Activated T-cell treated with anti-CD3 and anti-CD28 coated beads, Interleukin-2, amount 50 U/mL, for 24 hours (primary cell): Measurements from ENCODE around the gene OR2F2.

Experiments
- DNase-seq: peaks from one replicate; pipeline ENCODE4 v3.0.0-alpha.2; 2020
- H3K27ac Mint-ChIP-seq: 2 replicates; pipeline ENCODE4 v1.8.0; 2020; ENCODE audit warnings: mild to moderate bottlenecking, mixed read lengths
- H3K27me3 Mint-ChIP-seq: 2 replicates; pipeline ENCODE4 v1.8.0; 2020; ENCODE audit warnings: mixed read lengths
- H3K36me3 Mint-ChIP-seq: 2 replicates; pipeline ENCODE4 v1.8.0; 2020; ENCODE audit warnings: low read depth, mixed read lengths
- H3K4me1 Mint-ChIP-seq: 2 replicates; pipeline ENCODE4 v1.8.0; 2020; ENCODE audit warnings: low read depth, mixed read lengths
- H3K4me3 Mint-ChIP-seq: 2 replicates; pipeline ENCODE4 v1.8.0; 2020; ENCODE audit warnings: mild to moderate bottlenecking, moderate library complexity, mixed read lengths
- H3K9me3 Mint-ChIP-seq: 2 replicates; pipeline ENCODE4 v1.8.0; 2020; ENCODE audit warnings: mixed read lengths

The OR2F2 gene, protein sequence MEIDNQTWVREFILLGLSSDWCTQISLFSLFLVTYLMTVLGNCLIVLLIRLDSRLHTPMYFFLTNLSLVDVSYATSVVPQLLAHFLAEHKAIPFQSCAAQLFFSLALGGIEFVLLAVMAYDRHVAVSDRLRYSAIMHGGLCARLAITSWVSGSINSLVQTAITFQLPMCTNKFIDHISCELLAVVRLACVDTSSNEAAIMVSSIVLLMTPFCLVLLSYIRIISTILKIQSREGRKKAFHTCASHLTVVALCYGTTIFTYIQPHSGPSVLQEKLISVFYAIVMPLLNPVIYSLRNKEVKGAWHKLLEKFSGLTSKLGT

DNA sequence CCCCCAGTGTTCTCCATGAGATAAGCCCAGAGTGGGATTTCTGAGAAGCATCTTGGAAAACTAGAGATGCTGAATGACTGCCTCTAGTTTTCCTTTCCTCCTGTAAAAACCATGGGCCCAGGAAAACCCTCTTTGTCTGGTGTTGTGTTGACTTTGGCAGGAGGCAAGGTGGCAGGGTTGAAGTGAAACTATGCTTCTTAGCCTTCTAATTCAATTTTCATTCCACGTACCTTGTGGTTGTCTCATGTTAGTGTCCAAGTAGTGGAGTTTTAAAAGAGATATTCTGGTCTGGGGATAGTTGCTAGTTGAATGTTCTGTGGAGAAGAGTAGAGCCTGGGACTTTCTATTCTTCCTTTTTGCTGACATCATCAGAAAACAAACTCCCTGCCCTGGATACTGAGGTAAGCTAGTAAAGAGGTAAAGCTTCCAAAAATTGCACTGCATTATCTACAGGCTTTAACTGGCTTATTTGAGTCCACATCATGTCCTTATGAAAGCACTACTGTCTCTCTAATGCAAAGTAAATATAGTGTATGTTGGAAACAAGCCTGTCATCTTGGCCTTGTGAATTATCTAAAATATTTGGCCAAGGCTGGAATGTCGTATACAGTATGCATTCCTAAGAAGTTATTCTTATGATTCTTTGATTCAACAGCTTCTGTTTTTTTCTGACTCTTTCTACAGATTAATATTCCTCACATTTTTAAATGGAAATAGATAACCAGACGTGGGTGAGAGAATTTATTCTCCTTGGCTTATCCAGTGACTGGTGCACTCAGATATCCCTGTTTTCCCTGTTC, at the start of gene OR2F2:
TSS of gene OR2F2 (plus strand) at position 708 of the 800 bp plus-strand sequence. CDS start at position 708, 0 bp downstream.
- no peaks in the 10 kb centered on the region for H3K9me3 Mint-ChIP-seq
- DNase-seq, result no peak
- no peak within 1 kb of the TSS for H3K27ac Mint-ChIP-seq
- no peaks in the 10 kb centered on the region for H3K36me3 Mint-ChIP-seq
- H3K27me3 Mint-ChIP-seq, result peaks cover 25% of the 10 kb centered on the region
- H3K4me1 Mint-ChIP-seq, result peaks cover 4% of the 10 kb centered on the region
- H3K4me3 Mint-ChIP-seq, result no peak within 1 kb of the TSS

GRCh38 chr7:143885951-143886350, 49.1 kb upstream of the OR2F2 start:
- no peaks in the 10 kb centered on the region for H3K9me3 Mint-ChIP-seq
- no peak for DNase-seq
- peaks cover 74% of the 10 kb centered on the region for H3K27me3 Mint-ChIP-seq
- H3K4me3 Mint-ChIP-seq, result no peak overlapping the region
- H3K27ac Mint-ChIP-seq, result no peak overlapping the region
- peaks cover 20% of the 10 kb centered on the region for H3K36me3 Mint-ChIP-seq
- H3K4me1 Mint-ChIP-seq, result peaks cover 20% of the 10 kb centered on the region

- no peaks in the 10 kb centered on the region for H3K9me3 Mint-ChIP-seq
- peaks cover 20% of the 10 kb centered on the region for H3K4me1 Mint-ChIP-seq
- no peak overlapping the region for H3K27ac Mint-ChIP-seq
- peaks cover 23% of the 10 kb centered on the region for H3K36me3 Mint-ChIP-seq
- H3K27me3 Mint-ChIP-seq, result peaks cover 68% of the 10 kb centered on the region
- H3K4me3 Mint-ChIP-seq, result no peak overlapping the region
- DNase-seq, result no peak
Observed at GRCh38 chr7:143886826-143887477, 48.1 kb upstream of the OR2F2 start.

DNA sequence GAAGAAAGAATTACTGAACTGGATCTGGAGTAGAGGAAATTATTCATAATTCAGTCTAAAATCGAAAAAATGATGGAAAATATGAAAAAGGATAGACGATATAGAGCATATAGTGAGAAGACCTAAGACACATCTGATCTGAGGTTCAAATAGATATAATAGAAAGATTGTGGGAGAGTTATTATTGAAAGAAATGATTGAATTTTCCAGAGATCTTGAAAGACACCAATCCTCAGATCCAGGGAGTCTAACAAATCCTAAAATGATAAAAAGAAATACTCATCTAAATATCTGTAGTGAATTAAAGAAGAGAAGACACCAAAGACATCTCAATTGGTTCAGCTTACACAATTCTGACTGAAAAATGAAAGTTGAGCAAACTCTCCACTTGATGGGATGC, 46.0 kb upstream of the OR2F2 start:
- Mint-ChIP-seq H3K27me3 (peaks cover 51% of the 10 kb centered on the region), H3K27ac (no peak overlapping the region), H3K4me1 (peaks cover 14% of the 10 kb centered on the region), H3K9me3 (no peaks in the 10 kb centered on the region), H3K36me3 (peaks cover 29% of the 10 kb centered on the region), H3K4me3 (no peak overlapping the region)
- no peak for DNase-seq

- H3K9me3 Mint-ChIP-seq, result no peaks in the 10 kb centered on the region
Observed at GRCh38 chr7:143890558-143890957, 44.5 kb upstream of the OR2F2 start.

GRCh38 chr7:143891457-143891856, 43.6 kb upstream of the OR2F2 start:
- Mint-ChIP-seq H3K27me3 (peaks cover 34% of the 10 kb centered on the region), H3K4me3 (no peak overlapping the region), H3K4me1 (peaks cover 9% of the 10 kb centered on the region), H3K9me3 (no peaks in the 10 kb centered on the region), H3K27ac (no peak overlapping the region), H3K36me3 (peaks cover 29% of the 10 kb centered on the region)
- DNase-seq, result no peak

More at GRCh38 chr7:143890558-143890957, 44.5 kb upstream of the OR2F2 start:
- DNase-seq, result no peak
- Mint-ChIP-seq H3K4me1 (peaks cover 13% of the 10 kb centered on the region), H3K27ac (no peak overlapping the region), H3K4me3 (no peak overlapping the region), H3K36me3 (peaks cover 29% of the 10 kb centered on the region), H3K27me3 (peaks cover 41% of the 10 kb centered on the region)

GRCh38 chr7:143892527-143893300, 42.3 kb upstream of the OR2F2 start:
- Mint-ChIP-seq H3K27ac (no peak overlapping the region), H3K4me3 (no peak overlapping the region), H3K9me3 (no peaks in the 10 kb centered on the region), H3K36me3 (peaks cover 29% of the 10 kb centered on the region), H3K27me3 (peaks cover 25% of the 10 kb centered on the region), H3K4me1 (peaks cover 7% of the 10 kb centered on the region)
- no peak for DNase-seq

DNA sequence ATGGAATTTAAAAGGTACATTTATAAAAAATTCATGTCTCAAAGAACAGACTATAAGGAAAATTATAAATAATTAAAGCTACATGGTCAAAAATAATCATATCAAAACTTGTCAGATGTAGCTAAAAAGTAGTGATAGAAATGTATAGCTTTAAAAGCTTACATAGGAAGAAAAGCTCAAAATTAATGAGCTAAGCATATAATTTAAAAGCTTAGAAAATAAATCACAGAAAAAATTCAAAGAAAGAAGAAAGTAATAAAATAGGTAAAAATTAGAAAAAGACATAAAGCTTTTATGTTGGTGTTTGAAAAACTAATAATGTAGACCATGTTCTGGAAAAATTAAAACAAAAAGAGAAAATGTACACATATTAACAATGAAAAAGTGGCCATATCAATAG, 38.4 kb upstream of the OR2F2 start:
- no peak overlapping the region for H3K4me3 Mint-ChIP-seq
- no peak overlapping the region for H3K27ac Mint-ChIP-seq
- no peaks in the 10 kb centered on the region for H3K27me3 Mint-ChIP-seq
- no peak for DNase-seq
- H3K4me1 Mint-ChIP-seq, result peaks cover 32% of the 10 kb centered on the region
- peaks cover 9% of the 10 kb centered on the region for H3K36me3 Mint-ChIP-seq
- H3K9me3 Mint-ChIP-seq, result no peaks in the 10 kb centered on the region

DNA sequence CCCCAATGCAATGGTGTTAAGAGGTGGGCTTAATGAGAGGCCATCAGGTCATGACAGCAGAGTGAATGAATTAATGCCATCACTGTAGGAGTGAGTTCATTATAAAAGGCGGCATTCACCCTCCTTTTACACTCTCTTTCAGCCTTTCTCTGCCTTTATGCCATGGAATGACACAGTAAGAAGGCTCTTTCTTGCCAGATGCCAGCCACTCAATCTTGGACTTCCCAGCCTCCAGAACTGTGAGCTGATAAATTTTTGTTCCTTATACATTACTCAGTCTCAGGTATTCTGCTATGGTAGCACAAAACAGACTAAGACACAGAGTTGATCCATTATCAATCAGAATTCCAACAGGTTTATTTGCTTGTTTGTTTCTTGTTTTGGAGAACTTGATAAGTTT, 36.2 kb upstream of the OR2F2 start:
- no peaks in the 10 kb centered on the region for H3K9me3 Mint-ChIP-seq
- H3K4me3 Mint-ChIP-seq, result no peak overlapping the region

GRCh38 chr7:143900230-143900766, 34.7 kb upstream of the OR2F2 start:
- Mint-ChIP-seq H3K4me3 (peak overlapping the region; percentile 90), H3K36me3 (peaks cover 3% of the 10 kb centered on the region), H3K4me1 (peaks cover 32% of the 10 kb centered on the region), H3K27me3 (no peaks in the 10 kb centered on the region), H3K27ac (no peak overlapping the region), H3K9me3 (no peaks in the 10 kb centered on the region)
- DNase-seq, result no peak

More for the DNA sequence above, 36.2 kb upstream of the OR2F2 start:
- Mint-ChIP-seq H3K4me1 (peaks cover 33% of the 10 kb centered on the region), H3K27ac (no peak overlapping the region), H3K27me3 (no peaks in the 10 kb centered on the region), H3K36me3 (peaks cover 3% of the 10 kb centered on the region)
- no peak for DNase-seq

DNA sequence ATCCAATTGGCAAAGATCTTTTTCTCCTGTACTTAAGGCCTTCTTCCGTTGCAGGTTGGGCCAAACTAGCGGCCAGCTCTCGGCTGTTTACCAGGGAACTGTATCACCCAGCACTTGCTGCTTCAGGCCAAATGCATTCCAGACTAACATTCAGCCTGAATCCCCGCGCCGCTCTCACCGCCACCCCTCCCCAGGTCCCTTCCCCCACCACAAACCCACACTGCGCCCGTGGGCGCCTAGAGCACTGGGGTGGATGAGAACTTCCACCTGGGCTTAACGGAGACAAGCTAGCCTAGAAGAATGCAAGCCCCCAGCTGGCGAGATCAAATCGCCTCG, 33.7 kb upstream of the OR2F2 start:
- Mint-ChIP-seq H3K4me3 (peak overlapping the region; percentile 90), H3K36me3 (peaks cover 3% of the 10 kb centered on the region), H3K4me1 (peaks cover 30% of the 10 kb centered on the region), H3K27me3 (no peaks in the 10 kb centered on the region), H3K27ac (peak overlapping the region; percentile 95), H3K9me3 (no peaks in the 10 kb centered on the region)
- DNase-seq, result no peak

DNA sequence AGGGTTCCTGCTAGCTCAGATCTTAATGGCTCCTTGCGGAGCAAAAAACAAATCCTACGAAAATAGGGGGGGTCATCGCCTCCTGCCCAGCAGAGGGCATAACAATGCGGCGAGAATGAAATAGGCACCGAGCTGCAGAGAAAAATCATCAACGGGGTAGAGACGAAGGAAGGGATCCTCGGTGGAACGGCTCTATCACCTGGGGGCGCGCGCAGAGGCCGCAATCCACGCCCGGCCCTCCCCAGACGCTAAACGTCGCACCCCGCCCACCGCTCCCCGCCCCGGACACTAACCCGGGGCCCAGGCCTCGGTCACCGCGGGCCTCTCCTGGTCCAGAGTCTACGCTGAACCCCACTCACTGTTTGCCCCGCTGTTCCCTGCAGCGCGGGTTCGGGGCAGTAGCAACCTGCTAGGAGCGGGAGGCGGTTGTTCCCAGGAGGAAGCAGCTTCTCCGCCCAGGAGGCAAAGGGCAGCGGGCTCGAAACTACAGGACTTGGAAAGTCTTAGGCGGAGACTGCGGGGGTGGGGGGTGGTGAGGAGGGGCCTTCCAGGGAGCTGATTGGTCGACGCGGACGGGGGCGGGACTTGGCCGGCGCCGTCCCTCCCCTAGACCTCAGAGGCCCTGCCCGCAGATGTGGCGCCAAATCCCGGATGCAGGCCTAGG, 33.2 kb upstream of the OR2F2 start, which contains the start of gene TCAF1:
TSS of gene TCAF1 (minus strand) at position 509 of the 664 bp plus-strand sequence. CDS start 25,568 bp downstream, outside the sequence.
- peaks cover 3% of the 10 kb centered on the region for H3K36me3 Mint-ChIP-seq
- peaks cover 30% of the 10 kb centered on the region for H3K4me1 Mint-ChIP-seq
- DNase-seq, result peak; percentile 93
- H3K4me3 Mint-ChIP-seq, result peak within 1 kb of the TSS; percentile 90
- peak within 1 kb of the TSS; percentile 95 for H3K27ac Mint-ChIP-seq
- no peaks in the 10 kb centered on the region for H3K27me3 Mint-ChIP-seq
- H3K9me3 Mint-ChIP-seq, result no peaks in the 10 kb centered on the region

DNA sequence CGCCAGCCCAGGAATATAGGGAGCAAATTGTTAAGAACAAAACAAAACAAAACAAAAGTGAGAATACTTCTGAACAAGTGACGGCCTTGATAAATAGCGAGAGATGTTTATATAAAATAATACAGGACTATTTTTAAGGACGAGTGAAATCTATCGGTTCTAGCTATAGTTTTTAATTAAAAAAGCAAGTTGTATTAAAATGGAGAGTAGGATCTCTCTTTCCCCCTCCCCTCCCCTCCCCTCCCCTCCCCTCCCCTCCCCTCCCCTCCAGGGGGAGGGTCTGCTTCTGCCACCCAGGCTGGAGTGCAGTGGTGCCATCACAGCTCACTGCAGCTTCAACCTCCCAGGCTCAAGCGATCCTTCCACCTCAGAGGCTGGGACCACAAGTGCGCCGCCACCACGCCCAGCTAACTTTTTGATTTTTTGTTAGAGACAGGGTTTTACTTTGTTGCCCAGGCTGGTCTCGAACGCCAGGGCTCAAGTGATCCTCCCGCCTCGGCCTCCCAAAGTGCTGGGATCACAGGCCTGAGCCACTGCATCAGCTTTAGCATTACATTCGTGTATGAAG, 32.6 kb upstream of the OR2F2 start:
- Mint-ChIP-seq H3K4me3 (peak overlapping the region; percentile 90), H3K9me3 (no peaks in the 10 kb centered on the region), H3K4me1 (peaks cover 33% of the 10 kb centered on the region), H3K36me3 (peaks cover 3% of the 10 kb centered on the region), H3K27ac (peak overlapping the region; percentile 95), H3K27me3 (no peaks in the 10 kb centered on the region)
- peak; percentile 47 for DNase-seq
